ENCODE measurements around the gene TESK2. TPM values are rescaled to one million over a fixed set of nuclear protein-coding genes. Genes with fewer than 3 reads are reported as not detected.

The TESK2 gene
- total and polyA plus RNA-seq, 2 of the 13 experiments (the other 11 are each of a cell fraction or from before 2014, with no cell fraction given) = 5.5 to 9.6 TPM

- TF ChIP-seq ZNF687 (CRISPR knock-in tag; IDR thresholded peaks at IDR 0.05) (no peak), RERE (CRISPR knock-in tag; IDR thresholded peaks at IDR 0.05; ENCODE audit: low read depth) (no peak), YEATS4 (CRISPR knock-in tag; IDR thresholded peaks at IDR 0.05; ENCODE audit: borderline replicate concordance) (no peak), PHF21A (CRISPR knock-in tag; IDR thresholded peaks at IDR 0.05) (no peak), ZNF619 (CRISPR knock-in tag; IDR thresholded peaks at IDR 0.05) (no peak), SIX1 (CRISPR knock-in tag; IDR thresholded peaks at IDR 0.05; ENCODE audit: borderline replicate concordance) (peak; percentile 89; the same call in 1 of the 2 replicates), FOXP4 (CRISPR knock-in tag; IDR thresholded peaks at IDR 0.05) (no peak), FOXA3 (CRISPR knock-in tag; IDR thresholded peaks at IDR 0.05) (0 out of 2 replicates have a peak, but pooled peaks have one; percentile 13), HNRNPLL (IDR thresholded peaks at IDR 0.05; ENCODE audit: low read depth, low read length, poor library complexity, severe bottlenecking) (no peak), HMGXB4 (CRISPR knock-in tag; IDR thresholded peaks at IDR 0.05; ENCODE audit: borderline replicate concordance in 1 of 2, low read depth in 1 of 2) (no peak), ZNF878 (CRISPR knock-in tag; IDR thresholded peaks at IDR 0.05) (no peak), NCOA5 (CRISPR knock-in tag; IDR thresholded peaks at IDR 0.05) (no peak), HOXA5 (CRISPR knock-in tag; IDR thresholded peaks at IDR 0.05) (no peak), IRX3 (CRISPR knock-in tag; IDR thresholded peaks at IDR 0.05; ENCODE audit: borderline replicate concordance, low read depth) (no peak)
Measured at GRCh38 chr1:45356186-45356585, 134.8 kb downstream of the TESK2 start (continued).
